ENCODE data around the gene ZNF628. TPM values are rescaled to one million over a fixed set of nuclear protein-coding genes. Genes with fewer than 3 reads are reported as not detected.

Gene ZNF628
- total RNA-seq, 2 donors from 2014 or later = 8.6 to 8.9 TPM

DNA sequence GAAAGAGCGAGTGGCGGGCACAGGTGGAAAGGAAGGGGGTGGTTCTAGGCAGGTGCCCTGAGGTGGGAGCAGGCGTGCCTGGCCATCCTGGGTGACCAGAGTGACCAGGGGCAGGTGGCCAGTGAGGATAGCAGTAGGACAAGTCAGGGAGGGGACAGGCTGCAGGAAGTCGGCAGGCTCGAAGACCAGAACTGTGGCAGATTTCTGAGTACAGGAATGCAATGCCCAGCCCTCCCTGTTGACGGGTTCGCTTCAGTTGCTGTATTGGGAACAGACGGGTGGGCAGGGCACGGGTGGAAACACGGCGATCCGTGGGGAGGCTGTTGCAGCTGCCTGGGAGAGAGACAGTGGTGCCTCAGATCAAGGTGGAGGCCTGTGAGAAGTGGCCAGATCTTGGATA, 1.9 kb downstream of the ZNF628 start:
- intact Hi-C loops (cut with DNase I) = no loop called here
- no peak overlapping the region for H3K27ac ChIP-seq
- H3K9me3 ChIP-seq = no peaks in the 10 kb centered on the region
- TF ChIP-seq, protein P1, sequence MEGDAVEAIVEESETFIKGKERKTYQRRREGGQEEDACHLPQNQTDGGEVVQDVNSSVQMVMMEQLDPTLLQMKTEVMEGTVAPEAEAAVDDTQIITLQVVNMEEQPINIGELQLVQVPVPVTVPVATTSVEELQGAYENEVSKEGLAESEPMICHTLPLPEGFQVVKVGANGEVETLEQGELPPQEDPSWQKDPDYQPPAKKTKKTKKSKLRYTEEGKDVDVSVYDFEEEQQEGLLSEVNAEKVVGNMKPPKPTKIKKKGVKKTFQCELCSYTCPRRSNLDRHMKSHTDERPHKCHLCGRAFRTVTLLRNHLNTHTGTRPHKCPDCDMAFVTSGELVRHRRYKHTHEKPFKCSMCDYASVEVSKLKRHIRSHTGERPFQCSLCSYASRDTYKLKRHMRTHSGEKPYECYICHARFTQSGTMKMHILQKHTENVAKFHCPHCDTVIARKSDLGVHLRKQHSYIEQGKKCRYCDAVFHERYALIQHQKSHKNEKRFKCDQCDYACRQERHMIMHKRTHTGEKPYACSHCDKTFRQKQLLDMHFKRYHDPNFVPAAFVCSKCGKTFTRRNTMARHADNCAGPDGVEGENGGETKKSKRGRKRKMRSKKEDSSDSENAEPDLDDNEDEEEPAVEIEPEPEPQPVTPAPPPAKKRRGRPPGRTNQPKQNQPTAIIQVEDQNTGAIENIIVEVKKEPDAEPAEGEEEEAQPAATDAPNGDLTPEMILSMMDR (IDR thresholded peaks at IDR 0.05) = no peak
- no peak overlapping the region for H3K9ac ChIP-seq (ENCODE audit: low read depth in 2 of 2, low read length in 2 of 2)
- no peaks in the 10 kb centered on the region for H3K36me3 ChIP-seq
- H3K27me3 ChIP-seq = no peaks in the 10 kb centered on the region
- DNase-seq = no peak
- H3K4me1 ChIP-seq = no peaks in the 10 kb centered on the region
- H3K4me3 ChIP-seq = no peak overlapping the region

GRCh38 chr19:55479045-55479444, 2.6 kb downstream of the ZNF628 start:
- intact Hi-C loops (cut with DNase I) = no loop called here
- Histone ChIP-seq H3K4me1 (no peaks in the 10 kb centered on the region), H3K9me3 (no peaks in the 10 kb centered on the region), H3K27ac (no peak overlapping the region), H3K4me3 (no peak overlapping the region), H3K9ac (ENCODE audit: low read depth in 2 of 2, low read length in 2 of 2) (no peak overlapping the region), H3K27me3 (no peaks in the 10 kb centered on the region), H3K36me3 (no peaks in the 10 kb centered on the region)
- DNase-seq = no peak
- TF ChIP-seq, protein P1 (IDR thresholded peaks at IDR 0.05) = no peak

- Histone ChIP-seq H3K27me3 (no peaks in the 10 kb centered on the region), H3K4me1 (peaks cover 5% of the 10 kb centered on the region), H3K4me3 (no peak overlapping the region), H3K9ac (ENCODE audit: low read depth in 2 of 2, low read length in 2 of 2) (no peak overlapping the region), H3K9me3 (no peaks in the 10 kb centered on the region), H3K27ac (no peak overlapping the region), H3K36me3 (no peaks in the 10 kb centered on the region)
- TF ChIP-seq, protein P1 (IDR thresholded peaks at IDR 0.05) = no peak
- no peak for DNase-seq
- intact Hi-C loops (cut with DNase I) = no loop called here
Measured at GRCh38 chr19:55479451-55480230, 3.2 kb downstream of the ZNF628 start.

DNA sequence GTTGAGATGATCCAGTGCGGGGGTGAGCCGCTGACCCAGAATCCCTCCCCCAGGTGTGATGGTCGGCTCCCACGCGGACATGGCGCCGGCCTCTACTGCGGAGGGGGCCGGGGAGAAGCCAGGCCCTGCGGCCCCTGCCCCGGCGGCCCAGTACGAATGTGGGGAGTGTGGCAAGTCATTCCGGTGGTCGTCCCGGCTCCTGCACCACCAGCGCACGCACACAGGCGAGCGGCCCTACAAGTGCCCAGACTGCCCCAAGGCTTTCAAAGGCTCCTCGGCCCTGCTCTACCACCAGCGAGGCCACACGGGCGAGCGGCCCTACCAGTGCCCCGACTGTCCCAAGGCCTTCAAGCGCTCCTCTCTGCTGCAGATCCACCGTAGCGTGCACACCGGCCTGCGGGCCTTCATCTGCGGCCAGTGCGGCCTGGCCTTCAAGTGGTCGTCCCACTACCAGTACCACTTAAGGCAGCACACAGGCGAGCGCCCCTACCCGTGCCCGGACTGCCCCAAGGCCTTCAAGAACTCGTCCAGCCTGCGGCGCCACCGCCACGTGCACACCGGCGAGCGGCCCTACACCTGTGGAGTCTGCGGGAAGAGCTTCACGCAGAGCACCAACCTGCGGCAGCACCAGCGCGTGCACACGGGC, 4.9 kb downstream of the ZNF628 start:
- Histone ChIP-seq H3K27ac (no peak overlapping the region), H3K27me3 (no peaks in the 10 kb centered on the region), H3K9ac (ENCODE audit: low read depth in 2 of 2, low read length in 2 of 2) (no peak overlapping the region), H3K9me3 (no peaks in the 10 kb centered on the region), H3K4me3 (no peak overlapping the region), H3K4me1 (peaks cover 10% of the 10 kb centered on the region), H3K36me3 (no peaks in the 10 kb centered on the region)
- intact Hi-C loops (cut with DNase I) = no loop called here
- TF ChIP-seq, protein P1 (IDR thresholded peaks at IDR 0.05) = no peak
- DNase-seq = no peak

GRCh38 chr19:55481794-55482155, 5.4 kb downstream of the ZNF628 start:
- Histone ChIP-seq H3K27ac (no peak overlapping the region), H3K4me1 (peaks cover 10% of the 10 kb centered on the region), H3K27me3 (no peaks in the 10 kb centered on the region), H3K9me3 (no peaks in the 10 kb centered on the region), H3K9ac (ENCODE audit: low read depth in 2 of 2, low read length in 2 of 2) (no peak overlapping the region), H3K4me3 (no peak overlapping the region), H3K36me3 (no peaks in the 10 kb centered on the region)
- TF ChIP-seq, protein P1 (IDR thresholded peaks at IDR 0.05) = no peak
- no peak for DNase-seq
- intact Hi-C loops (cut with DNase I) = no loop called here

Measured in colonic mucosa (tissue), 4 donors.